Loucy (cell line): ENCODE data around the gene THBD.

Source experiments
- H2AFZ ChIP-seq: fragments of 200-600 bp; sonication (generic); 2 replicates; pipeline ENCODE4 v1.6.0; 2016; ENCODE audit warnings: antibody characterized with exemption, mild to moderate bottlenecking, low read length, moderate library complexity
- H3F3A ChIP-seq: fragments of 200-600 bp; 2 replicates; pipeline ENCODE4 v1.6.0; 2016; ENCODE audit warnings: antibody characterized with exemption, low read depth, mild to moderate bottlenecking
- H3K27me3 ChIP-seq: fragments of 200-600 bp; sonication (generic); 2 replicates; pipeline ENCODE4 v1.6.1; 2014; ENCODE audit warnings: low read length, mild to moderate bottlenecking; ENCODE audit not compliant: insufficient read depth, poor library complexity, severe bottlenecking
- H3K36me3 ChIP-seq: fragments of 200-600 bp; sonication (generic); 2 replicates; pipeline ENCODE4 v1.6.1; 2016; ENCODE audit warnings: low read length; ENCODE audit not compliant: insufficient read depth
- H3K4me1 ChIP-seq: fragments of 200-600 bp; sonication (generic); 2 replicates; pipeline ENCODE4 v1.5.1; 2014; ENCODE audit warnings: low read length, mild to moderate bottlenecking; ENCODE audit not compliant: insufficient read depth, poor library complexity, severe bottlenecking
- H3K4me2 ChIP-seq: fragments of 200-600 bp; sonication (generic); 2 replicates; pipeline ENCODE4 v1.6.0; 2014; ENCODE audit warnings: antibody characterized with exemption, low read length, low read depth, mild to moderate bottlenecking; ENCODE audit not compliant: poor library complexity, severe bottlenecking
- H3K4me3 ChIP-seq: fragments of 200-600 bp; sonication (generic); 2 replicates; pipeline ENCODE4 v1.5.1; 2014; ENCODE audit warnings: low read length, mild to moderate bottlenecking, mixed read lengths; ENCODE audit not compliant: poor library complexity, severe bottlenecking
- H3K79me2 ChIP-seq: fragments of 200-600 bp; sonication (generic); 2 replicates; pipeline ENCODE4 v1.6.1; 2014; ENCODE audit warnings: low read length; ENCODE audit not compliant: insufficient read depth
- H3K9ac ChIP-seq: fragments of 200-600 bp; sonication (generic); 2 replicates; pipeline ENCODE4 v1.6.0; 2014; ENCODE audit warnings: mild to moderate bottlenecking, low read depth, low read length, moderate library complexity; ENCODE audit not compliant: poor library complexity, severe bottlenecking
- H3K9me2 ChIP-seq: fragments of 200-600 bp; sonication (generic); replicated peaks from 2 replicates; pipeline ENCODE4 v1.6.1; 2016; ENCODE audit warnings: low read depth, low read length, mixed read lengths
- H3K9me3 ChIP-seq: fragments of 200-600 bp; sonication (generic); 2 replicates; pipeline ENCODE4 v1.6.1; 2014; ENCODE audit warnings: mild to moderate bottlenecking, antibody characterized with exemption, low read length, low read depth; ENCODE audit not compliant: insufficient read depth
- H4K20me1 ChIP-seq: fragments of 200-600 bp; sonication (generic); 2 replicates; pipeline ENCODE4 v1.6.0; 2014; ENCODE audit warnings: antibody characterized with exemption, low read length, mild to moderate bottlenecking; ENCODE audit not compliant: insufficient read depth, poor library complexity, severe bottlenecking
- EZH2phosphoT487 ChIP-seq: fragments of 200-600 bp; IDR thresholded peaks from 2 replicates; pipeline ENCODE4 v1.6.1; 2018; ENCODE audit warnings: antibody characterized with exemption, mild to moderate bottlenecking, moderate library complexity, borderline replicate concordance
- TF ChIP-seq, protein P1 (sequence below): fragments of 200-600 bp; sonication (generic); conservative IDR thresholded peaks from 2 replicates; pipeline ENCODE4 v1.5.1; 2014; ENCODE audit warnings: mild to moderate bottlenecking, antibody characterized with exemption, low read length

Gene THBD

DNA sequence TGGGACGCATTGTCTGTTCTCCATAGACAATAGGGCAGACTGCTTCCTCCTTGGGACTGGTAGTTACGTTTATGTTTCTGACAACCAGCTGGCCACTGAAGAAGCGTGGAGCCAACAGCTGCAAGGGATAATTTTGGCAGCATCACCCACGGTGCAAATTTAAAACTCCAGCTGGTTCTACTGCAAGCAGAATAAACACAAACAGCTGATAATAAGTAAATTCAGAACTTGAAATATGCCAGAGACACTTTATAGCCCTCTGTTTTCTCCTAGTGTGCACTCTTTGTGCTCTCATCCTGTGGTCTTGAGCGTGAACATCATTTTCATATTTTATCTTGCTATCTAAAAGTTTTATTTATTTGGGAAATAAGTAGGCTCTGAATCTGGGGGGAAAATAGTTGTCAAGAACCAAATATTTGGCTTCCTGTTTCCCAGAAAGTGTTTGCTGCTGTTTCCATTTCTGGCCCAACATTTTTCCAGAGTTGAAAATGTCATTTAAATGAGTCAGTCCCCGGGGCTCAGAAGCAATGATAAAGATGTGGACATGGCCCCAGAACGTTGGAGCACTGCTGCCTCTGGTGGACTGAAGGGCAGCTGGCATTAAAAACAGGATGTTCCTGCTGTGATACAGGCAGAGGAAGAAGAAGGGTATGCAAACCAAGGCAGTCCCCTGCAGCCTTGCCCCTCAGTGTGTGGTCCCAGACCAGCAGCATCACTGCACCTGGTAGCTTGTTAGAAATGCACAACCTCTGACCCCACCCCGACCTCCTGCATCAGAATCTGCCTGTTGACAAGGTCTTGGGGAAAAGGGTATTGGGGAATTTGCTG, 12.5 kb upstream of the THBD start:
- H3K9me2 ChIP-seq = no peaks in the 10 kb centered on the region
- H3K36me3 ChIP-seq = no peaks in the 10 kb centered on the region
- no peaks in the 10 kb centered on the region for H3K27me3 ChIP-seq
- H3K79me2 ChIP-seq = no peaks in the 10 kb centered on the region
- TF ChIP-seq EZH2phosphoT487 = no peak
- TF ChIP-seq, protein P1, sequence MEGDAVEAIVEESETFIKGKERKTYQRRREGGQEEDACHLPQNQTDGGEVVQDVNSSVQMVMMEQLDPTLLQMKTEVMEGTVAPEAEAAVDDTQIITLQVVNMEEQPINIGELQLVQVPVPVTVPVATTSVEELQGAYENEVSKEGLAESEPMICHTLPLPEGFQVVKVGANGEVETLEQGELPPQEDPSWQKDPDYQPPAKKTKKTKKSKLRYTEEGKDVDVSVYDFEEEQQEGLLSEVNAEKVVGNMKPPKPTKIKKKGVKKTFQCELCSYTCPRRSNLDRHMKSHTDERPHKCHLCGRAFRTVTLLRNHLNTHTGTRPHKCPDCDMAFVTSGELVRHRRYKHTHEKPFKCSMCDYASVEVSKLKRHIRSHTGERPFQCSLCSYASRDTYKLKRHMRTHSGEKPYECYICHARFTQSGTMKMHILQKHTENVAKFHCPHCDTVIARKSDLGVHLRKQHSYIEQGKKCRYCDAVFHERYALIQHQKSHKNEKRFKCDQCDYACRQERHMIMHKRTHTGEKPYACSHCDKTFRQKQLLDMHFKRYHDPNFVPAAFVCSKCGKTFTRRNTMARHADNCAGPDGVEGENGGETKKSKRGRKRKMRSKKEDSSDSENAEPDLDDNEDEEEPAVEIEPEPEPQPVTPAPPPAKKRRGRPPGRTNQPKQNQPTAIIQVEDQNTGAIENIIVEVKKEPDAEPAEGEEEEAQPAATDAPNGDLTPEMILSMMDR = peak; percentile 68
- no peak overlapping the region for H3K4me3 ChIP-seq
- H4K20me1 ChIP-seq = no peaks in the 10 kb centered on the region
- H3K4me2 ChIP-seq = no peak overlapping the region
- H3F3A ChIP-seq = no peaks in the 10 kb centered on the region
- H2AFZ ChIP-seq = no peak overlapping the region
- peaks cover 7% of the 10 kb centered on the region for H3K4me1 ChIP-seq
- no peaks in the 10 kb centered on the region for H3K9me3 ChIP-seq
- H3K9ac ChIP-seq = no peak overlapping the region

- no peak overlapping the region for H2AFZ ChIP-seq
- H3K36me3 ChIP-seq = no peaks in the 10 kb centered on the region
- no peaks in the 10 kb centered on the region for H4K20me1 ChIP-seq
- H3K9me3 ChIP-seq = no peaks in the 10 kb centered on the region
- no peaks in the 10 kb centered on the region for H3K27me3 ChIP-seq
- H3K4me1 ChIP-seq = peaks cover 7% of the 10 kb centered on the region
- H3K9ac ChIP-seq = no peak overlapping the region
- H3K79me2 ChIP-seq = no peaks in the 10 kb centered on the region
- H3K9me2 ChIP-seq = no peaks in the 10 kb centered on the region
- H3K4me2 ChIP-seq = no peak overlapping the region
- H3F3A ChIP-seq = no peaks in the 10 kb centered on the region
- TF ChIP-seq EZH2phosphoT487 = no peak
- TF ChIP-seq, protein P1 = no peak
- H3K4me3 ChIP-seq = no peak overlapping the region
These were observed 11.8 kb upstream of the THBD start for GRCh38 chr20:23061262-23061661.

GRCh38 chr20:23060629-23061028, 11.2 kb upstream of the THBD start:
- Histone ChIP-seq H3K4me1 (peaks cover 7% of the 10 kb centered on the region), H3K4me3 (no peak overlapping the region), H3K9me2 (no peaks in the 10 kb centered on the region), H4K20me1 (no peaks in the 10 kb centered on the region), H3K36me3 (no peaks in the 10 kb centered on the region), H3K27me3 (no peaks in the 10 kb centered on the region), H3K4me2 (no peak overlapping the region), H3F3A (no peaks in the 10 kb centered on the region), H3K9ac (no peak overlapping the region), H3K79me2 (no peaks in the 10 kb centered on the region), H2AFZ (no peak overlapping the region), H3K9me3 (no peaks in the 10 kb centered on the region)
- no peak for TF ChIP-seq EZH2phosphoT487
- TF ChIP-seq, protein P1 = no peak
